ENCODE results near the gene MVD. TPM values are rescaled to one million over a fixed set of nuclear protein-coding genes. Genes with fewer than 3 reads are reported as not detected.

Gene MVD
- total and polyA plus RNA-seq, 2 of the 4 experiments (the other 2 are of a cell fraction), result 18.3 to 28.4 TPM

DNA sequence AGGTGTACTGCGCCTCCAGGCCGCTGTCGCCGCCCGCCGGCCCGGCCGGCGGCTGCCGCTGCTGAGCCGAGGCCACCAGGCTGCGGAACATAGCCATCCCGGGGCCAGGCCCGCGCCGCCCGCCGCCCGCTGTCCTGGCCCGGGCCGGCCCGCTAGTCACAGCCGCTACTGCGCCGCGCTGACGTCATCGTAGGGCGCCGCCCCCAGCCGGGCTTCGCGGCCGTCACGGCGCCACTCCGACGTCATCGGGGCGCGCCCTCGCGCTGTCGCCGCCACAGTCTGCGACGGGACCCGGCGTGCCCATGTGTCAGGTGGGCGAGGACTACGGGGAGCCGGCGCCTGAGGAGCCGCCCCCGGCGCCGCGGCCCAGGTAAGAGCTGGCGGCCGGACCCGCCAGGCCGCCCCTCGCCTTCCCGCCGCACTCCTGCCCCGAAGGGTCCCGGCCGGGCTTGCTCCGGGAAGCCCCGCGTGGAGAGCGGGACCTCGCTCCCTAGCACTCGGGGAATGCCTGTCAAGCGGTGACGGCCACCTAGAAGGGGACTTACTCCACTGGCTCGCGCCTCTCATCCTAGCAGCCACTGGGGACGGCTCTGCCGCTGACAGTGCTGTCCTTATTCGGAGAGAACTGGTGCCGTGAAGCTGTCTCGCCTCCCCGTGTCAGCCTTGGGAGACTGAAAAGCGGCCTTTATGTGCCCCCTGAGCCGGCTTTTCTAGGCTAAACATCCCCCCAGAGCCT is 43.5 kb upstream of the MVD start, which contains the start of the genes CTU2 and RNF166 (continued):
- TF ChIP-seq, protein P1, sequence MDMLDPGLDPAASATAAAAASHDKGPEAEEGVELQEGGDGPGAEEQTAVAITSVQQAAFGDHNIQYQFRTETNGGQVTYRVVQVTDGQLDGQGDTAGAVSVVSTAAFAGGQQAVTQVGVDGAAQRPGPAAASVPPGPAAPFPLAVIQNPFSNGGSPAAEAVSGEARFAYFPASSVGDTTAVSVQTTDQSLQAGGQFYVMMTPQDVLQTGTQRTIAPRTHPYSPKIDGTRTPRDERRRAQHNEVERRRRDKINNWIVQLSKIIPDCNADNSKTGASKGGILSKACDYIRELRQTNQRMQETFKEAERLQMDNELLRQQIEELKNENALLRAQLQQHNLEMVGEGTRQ (IDR thresholded peaks at IDR 0.05; ENCODE audit: low read depth, low read length), result peak; percentile 58
- TF ChIP-seq RAD21 (IDR thresholded peaks at IDR 0.05; ENCODE audit: low read length), result no peak

DNA sequence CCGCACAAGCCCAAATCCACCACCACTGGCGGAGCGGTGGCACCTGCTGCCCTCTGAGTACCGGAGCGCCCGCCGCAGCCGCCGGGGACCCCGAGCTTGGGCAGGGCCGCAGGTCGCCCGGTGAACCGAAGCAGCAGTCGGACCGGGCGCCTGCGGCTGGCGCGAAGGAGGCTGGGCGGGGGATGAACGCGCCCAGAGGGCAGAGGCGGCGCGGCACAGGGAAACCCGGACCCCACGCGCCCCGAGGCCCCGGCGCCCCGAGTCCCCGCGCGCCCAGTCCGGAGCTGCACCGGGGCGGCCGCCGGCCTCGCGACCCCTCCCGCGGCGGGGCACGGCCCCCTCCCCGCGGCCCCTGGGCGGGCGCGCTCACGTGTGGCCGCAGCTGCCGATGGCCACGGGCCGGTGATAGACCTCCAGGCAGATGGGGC is 42.9 kb upstream of the MVD start:
- CTCF ChIA-PET, result no interaction called here
- in situ Hi-C loops (cut with MboI; ENCODE audit: low sequenced_read_pairs), result no loop called here
- no peak for TF ChIP-seq FOS (IDR thresholded peaks at IDR 0.05; ENCODE audit: low read depth, low read length)
- TF ChIP-seq CEBPB (IDR thresholded peaks at IDR 0.05; ENCODE audit: low read depth, low read length), result no peak
- no peak for TF ChIP-seq MXI1 (IDR thresholded peaks at IDR 0.05; ENCODE audit: borderline replicate concordance, low read depth, low read length)
- no peak for TF ChIP-seq RCOR1 (IDR thresholded peaks at IDR 0.05; ENCODE audit: insufficient replicate concordance, low read length)
- TF ChIP-seq, protein P1 (IDR thresholded peaks at IDR 0.05; ENCODE audit: low read depth, low read length), result no peak
- no peak for TF ChIP-seq RFX5 (IDR thresholded peaks at IDR 0.05; ENCODE audit: low read depth, low read length)
- no peak for TF ChIP-seq NFE2L2 (IDR thresholded peaks at IDR 0.05; ENCODE audit: low read depth, low read length)
- TF ChIP-seq POLR2A (IDR thresholded peaks at IDR 0.05; ENCODE audit: low read depth, low read length), result no peak
- TF ChIP-seq RAD21 (IDR thresholded peaks at IDR 0.05; ENCODE audit: low read length), result no peak
- no peak for TF ChIP-seq MAFK (IDR thresholded peaks at IDR 0.05; ENCODE audit: low read depth, low read length)
- TF ChIP-seq, protein P2, sequence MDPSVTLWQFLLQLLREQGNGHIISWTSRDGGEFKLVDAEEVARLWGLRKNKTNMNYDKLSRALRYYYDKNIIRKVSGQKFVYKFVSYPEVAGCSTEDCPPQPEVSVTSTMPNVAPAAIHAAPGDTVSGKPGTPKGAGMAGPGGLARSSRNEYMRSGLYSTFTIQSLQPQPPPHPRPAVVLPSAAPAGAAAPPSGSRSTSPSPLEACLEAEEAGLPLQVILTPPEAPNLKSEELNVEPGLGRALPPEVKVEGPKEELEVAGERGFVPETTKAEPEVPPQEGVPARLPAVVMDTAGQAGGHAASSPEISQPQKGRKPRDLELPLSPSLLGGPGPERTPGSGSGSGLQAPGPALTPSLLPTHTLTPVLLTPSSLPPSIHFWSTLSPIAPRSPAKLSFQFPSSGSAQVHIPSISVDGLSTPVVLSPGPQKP (IDR thresholded peaks at IDR 0.05; ENCODE audit: borderline replicate concordance, low read depth, low read length), result no peak
- TF ChIP-seq MAZ (IDR thresholded peaks at IDR 0.05; ENCODE audit: borderline replicate concordance, low read depth, low read length), result no peak
- no peak for TF ChIP-seq CHD1 (IDR thresholded peaks at IDR 0.05; ENCODE audit: low read depth, low read length)

More for the DNA sequence above, 42.9 kb upstream of the MVD start:
- no peak overlapping the region for H2BK120ac ChIP-seq (ENCODE audit: low read depth, low read length)
- peak overlapping the region; percentile 43 for H3K9ac ChIP-seq (ENCODE audit: low read depth, low read length)
- no peak overlapping the region for H3K14ac ChIP-seq (replicated peaks; ENCODE audit: low read depth, low read length)
- H3K27me3 ChIP-seq (ENCODE audit: control insufficient read depth, insufficient read depth, low read length), result no peaks in the 10 kb centered on the region
- peak overlapping the region; percentile 60 for H3K4me2 ChIP-seq (ENCODE audit: low read depth, low read length)
- peak overlapping the region; percentile 95 for H3K4me3 ChIP-seq (ENCODE audit: insufficient read depth, low read depth, low read length)
- peak; percentile 48 for ATAC-seq (ENCODE audit: low read depth)
- BruUV-seq (replicated peaks), result no TSS peak
- H3K18ac ChIP-seq (ENCODE audit: low read depth, low read length), result no peak overlapping the region
- H3K4me1 ChIP-seq (ENCODE audit: control insufficient read depth, insufficient read depth, low read length), result peaks cover 16% of the 10 kb centered on the region
- H4K5ac ChIP-seq (ENCODE audit: low read depth, low read length), result no peak overlapping the region
- no peak overlapping the region for H2BK15ac ChIP-seq (ENCODE audit: low read depth, low read length)
- POLR2A ChIA-PET (ENCODE audit: unreplicated experiment), result no interaction called here
- WGBS, 2 experiments (ENCODE audit: extremely low coverage in 2 of 2, insufficient read length in 1 of 2), result 0% methylated on average over 12 of the region's 57 CpGs; no CpG with 5 or more reads in 1 of the 2 experiments
- peaks cover 16% of the 10 kb centered on the region; the same call in 1 of the 2 replicates for H4K20me1 ChIP-seq (ENCODE audit: insufficient read depth, low read length)
- intact Hi-C loops (cut with micrococcal nuclease), result no loop called here
- 0 out of 2 replicates have a peak, but pooled peaks cover 2% of the 10 kb centered on the region for H3K36me3 ChIP-seq (ENCODE audit: control insufficient read depth, insufficient read depth, low read length)
- peak overlapping the region; percentile 81; the same call in 1 of the 2 replicates for H3K23ac ChIP-seq (ENCODE audit: low read depth, low read length)
- H3K9me1 ChIP-seq (ENCODE audit: insufficient read depth, low read length), result no peaks in the 10 kb centered on the region; the same call in 1 of the 2 replicates
- H3K79me1 ChIP-seq (ENCODE audit: low read depth in 1 of 2, low read length in 2 of 2), result peaks cover 26 to 74% of the 10 kb centered on the region in 2 experiments
- DNase-seq, result no peak
- peak overlapping the region; percentile 18; the same call in 1 of the 2 replicates for H3K27ac ChIP-seq (ENCODE audit: insufficient read depth, low read length)
- 0 out of 2 replicates have a peak overlapping the region, but pooled peaks have one; percentile 57 for H3K4ac ChIP-seq (ENCODE audit: low read depth, low read length)
- H3K9me3 ChIP-seq (ENCODE audit: control insufficient read depth, insufficient read depth, low read length), result no peaks in the 10 kb centered on the region
- peak overlapping the region; percentile 67 for H2BK5ac ChIP-seq (ENCODE audit: low read depth, low read length, poor library complexity, severe bottlenecking)
- H2AFZ ChIP-seq (replicated peaks; ENCODE audit: low read length, poor library complexity), result peak overlapping the region; percentile 94
- dilution Hi-C loops (cut with HindIII; ENCODE audit: low sequenced_read_pairs, unreplicated experiment), result no loop called here
- no peak overlapping the region; the same call in 1 of the 2 replicates for H4K91ac ChIP-seq (ENCODE audit: insufficient read depth, low read depth, low read length)
- H3K56ac ChIP-seq (ENCODE audit: extremely low read depth, insufficient read depth, low read length), result no peak overlapping the region
- H2AK5ac ChIP-seq (ENCODE audit: low read depth, low read length), result no peak overlapping the region; the same call in 1 of the 2 replicates
- H4K8ac ChIP-seq (ENCODE audit: low read depth in 2 of 2, low read length in 2 of 2), result peak overlapping the region in 1 of 2 experiments; percentile 42; a peak in 1 of 4 replicates
- no peak overlapping the region for H2BK20ac ChIP-seq (ENCODE audit: low read depth, low read length)
- H2AK9ac ChIP-seq (replicated peaks; ENCODE audit: low read depth, low read length, poor library complexity), result peak overlapping the region; percentile 98
